Measurements from ENCODE around the gene SHROOM3.
"Not testable (repeated sequence)": the region's sequence is repeated elsewhere in the genome, so short reads cannot be mapped to it uniquely, and the experiment has no call there.

The SHROOM3 gene

DNA sequence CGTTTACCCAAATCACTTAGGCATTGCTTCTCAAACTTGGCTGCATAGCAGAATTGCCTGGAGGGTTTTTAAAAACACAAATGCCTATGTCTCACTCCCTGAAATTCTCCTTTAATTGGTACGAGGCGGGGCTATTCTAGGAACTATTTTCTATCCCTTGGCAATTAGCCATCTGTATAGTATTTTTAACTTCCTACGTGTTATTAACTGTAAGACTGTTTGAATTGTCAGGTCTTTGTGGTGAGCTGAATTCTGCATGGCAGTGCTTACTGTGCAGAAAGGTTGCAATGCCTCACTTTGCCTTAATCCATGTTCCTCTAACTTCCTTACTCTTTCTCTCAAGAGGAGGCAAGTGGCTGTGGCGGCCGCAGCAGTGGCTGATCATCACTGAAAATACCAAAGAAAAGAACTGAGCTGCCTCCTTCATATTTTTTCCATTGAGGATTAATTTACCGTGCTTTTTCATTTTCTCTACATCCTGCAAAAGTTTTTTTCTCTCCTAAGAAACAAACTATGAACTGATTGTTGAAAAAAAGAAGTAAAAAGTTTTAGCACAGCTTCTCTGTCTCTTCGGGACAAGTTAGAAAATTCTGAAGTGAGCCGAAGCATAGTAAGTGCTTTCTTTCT, at the start of gene SHROOM3:
Gene SHROOM3, plus strand, starts transcription at position 329 of the 627 bp plus-strand sequence. CDS start 824 bp downstream, outside the sequence.
- no peak for DNase-seq

DNA sequence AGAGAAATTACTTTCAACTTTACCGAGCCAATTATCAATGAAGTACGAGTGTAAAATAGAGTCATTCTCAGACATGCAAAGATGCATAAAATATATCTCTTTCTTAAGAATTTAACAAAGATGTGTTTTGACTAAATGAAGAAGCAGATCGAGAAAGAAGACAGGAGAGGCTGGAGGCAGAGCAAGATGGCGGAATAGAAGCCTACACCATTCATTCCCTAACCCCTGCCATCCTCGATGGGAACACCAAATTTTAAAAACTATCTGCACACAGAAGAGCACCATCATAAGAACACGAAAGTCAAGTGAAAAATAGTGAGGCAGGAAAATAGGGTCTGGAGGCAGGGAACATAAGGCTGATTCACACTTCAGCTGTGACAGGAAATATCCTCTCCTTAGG, 49.1 kb upstream of the SHROOM3 start:
- DNase-seq = no peak

DNA sequence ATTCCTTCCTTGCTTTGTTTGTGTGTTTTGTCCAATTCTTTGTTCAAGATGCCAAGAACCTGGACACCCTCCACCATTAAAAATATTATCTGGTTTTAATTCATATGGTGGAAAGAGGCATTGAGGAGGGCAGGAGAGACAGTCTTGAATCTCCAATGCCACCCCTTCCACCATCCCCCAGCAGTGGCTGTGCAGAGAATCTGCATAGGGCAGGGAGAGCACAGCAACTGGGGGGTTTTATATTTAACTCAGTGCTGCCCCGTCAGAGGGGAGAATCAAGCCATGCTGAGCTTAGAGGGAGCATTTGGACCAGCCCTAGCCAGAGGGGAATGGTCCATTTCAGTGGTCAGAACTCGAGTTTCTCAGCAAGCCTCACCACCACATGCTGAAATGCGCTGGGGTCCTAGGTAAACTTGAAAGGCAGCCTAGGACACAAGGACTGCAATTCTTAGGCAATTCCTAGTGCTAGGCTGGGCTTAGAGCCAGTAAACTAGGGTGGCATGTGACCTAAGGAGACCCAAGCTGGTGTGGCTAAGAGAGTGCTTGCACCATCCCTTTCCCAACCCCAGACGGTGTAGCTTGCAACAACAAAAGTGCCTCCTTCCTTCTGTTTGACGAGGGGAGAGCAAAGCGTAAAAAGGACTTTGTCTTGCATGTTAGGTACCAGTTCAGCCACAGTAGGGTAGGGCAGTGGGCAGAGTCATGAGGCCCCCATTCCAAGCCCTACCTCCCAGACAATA, 48.3 kb upstream of the SHROOM3 start:
- DNase-seq = no peak

DNA sequence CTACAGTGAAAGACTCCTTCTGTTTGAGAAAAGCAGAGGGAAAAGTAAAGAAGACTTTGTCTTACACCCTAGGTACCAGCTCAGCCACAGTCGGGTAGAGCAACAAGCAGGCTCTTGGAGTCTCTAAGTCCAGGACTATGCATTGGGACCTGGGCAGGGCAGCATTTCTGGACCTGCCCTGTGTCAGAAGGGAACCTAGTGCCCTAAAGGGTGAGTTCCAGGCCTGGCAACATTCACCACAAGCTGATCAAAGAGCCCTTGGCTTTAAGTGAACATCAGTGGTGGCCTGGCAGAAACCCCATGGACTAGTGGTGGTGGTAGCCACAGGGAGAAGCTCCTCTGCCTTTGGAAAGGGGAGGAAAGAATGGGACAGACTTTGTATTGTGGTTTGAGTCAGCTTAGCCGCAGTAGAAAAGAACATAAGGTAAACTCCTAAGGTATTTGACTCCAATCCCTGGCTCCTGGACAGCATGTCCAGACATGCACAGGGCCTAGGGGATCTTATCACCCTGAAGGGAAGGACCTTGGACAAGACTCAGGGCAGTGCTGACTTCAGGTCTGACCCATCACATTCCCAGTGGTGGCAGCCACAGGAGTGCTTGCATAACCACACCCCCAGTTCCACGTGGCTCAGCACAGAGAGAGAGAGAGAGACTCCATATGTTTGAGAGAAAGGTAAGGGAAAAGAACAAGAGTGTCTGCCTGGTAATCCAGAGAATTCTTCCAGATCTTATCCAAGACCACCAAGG, 46.7 kb upstream of the SHROOM3 start:
- DNase-seq = no peak

DNA sequence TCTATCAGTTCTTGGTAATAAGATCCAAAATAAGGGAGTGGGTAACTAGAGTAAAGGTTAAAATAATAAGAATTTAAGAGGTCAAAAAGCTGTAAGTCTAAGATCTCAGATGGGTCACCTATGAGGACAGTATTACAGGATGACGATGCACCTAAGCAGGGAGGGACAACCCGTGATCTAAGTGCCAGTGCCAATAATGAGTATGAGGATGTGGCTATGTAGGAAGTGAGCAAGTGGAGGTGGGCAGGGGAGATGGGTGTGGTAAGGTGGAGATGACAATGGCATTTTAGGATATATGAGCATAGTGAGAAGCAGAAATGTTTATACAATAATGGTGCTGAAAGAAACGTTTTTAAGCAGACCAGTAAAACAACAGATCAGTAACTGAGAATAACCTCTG, 33.4 kb upstream of the SHROOM3 start:
- DNase-seq = no peak

DNA sequence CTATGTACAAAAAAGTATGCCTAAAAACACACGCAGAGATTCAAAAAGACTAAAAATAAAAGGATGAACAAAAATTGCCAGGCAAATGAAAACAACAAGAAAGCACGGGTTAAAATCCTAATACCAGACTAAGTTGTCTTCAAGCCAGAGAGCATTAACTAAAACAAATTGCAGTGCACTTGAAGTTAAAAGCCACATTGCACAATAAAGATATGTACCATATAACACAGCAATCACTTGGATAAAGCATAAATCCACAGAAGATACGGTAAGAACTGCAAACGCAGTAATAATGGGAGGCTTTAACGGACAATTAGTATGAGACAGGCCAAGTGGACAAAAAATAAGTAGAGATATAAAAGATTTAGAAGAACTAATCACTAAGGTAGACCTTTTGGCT, 28.9 kb upstream of the SHROOM3 start:
- DNase-seq = no peak

DNA sequence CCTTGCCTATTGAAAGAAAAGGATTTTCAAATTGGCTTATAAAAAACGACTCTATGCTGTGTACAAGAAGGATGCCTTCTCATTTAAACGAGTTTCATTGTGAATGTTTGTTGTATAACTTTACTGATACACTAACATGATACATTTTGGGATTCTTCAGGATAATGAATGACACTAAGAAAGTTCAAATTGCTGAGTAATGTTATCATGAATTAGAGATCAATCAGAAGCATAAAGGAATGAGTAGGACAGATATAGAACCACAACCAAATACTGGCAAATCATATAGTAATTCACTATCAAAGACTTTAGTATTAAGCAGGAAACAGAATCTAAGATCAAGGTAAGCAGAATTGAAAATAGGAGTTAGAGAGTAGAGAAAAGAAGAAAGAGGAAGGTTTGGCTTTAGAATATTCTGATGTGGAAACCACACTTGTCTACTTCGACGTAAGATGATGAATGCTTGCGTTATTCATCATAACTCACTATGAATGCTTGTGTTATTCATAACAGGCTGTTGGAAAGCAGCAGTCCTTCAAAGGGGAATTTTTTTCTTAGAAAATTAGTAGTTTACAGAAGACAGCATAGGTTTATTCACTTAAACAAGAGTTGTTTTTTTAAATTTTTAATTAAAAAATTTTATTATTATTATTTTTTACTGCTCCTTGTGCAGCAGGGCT, 27.4 kb upstream of the SHROOM3 start:
- DNase-seq = no peak

DNA sequence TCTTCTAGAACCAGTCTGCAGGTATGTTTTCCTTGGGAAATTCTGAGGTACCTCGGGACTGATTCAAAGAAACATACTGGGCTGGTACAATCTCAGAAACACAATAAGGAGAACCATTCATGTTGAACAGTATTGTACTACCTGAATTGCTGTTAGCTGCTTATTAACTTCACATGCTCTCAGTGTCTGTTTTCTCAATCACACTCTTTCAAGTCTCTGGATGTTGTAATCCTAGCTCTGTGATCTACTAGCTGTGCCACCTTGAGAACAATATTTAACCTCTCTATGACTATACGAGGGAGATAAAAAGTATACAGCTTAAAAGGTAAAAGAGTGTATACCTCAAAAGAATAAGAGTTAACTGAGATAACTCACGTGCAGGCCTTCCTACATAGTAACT, 24.4 kb upstream of the SHROOM3 start:
- DNase-seq = no peak

DNA sequence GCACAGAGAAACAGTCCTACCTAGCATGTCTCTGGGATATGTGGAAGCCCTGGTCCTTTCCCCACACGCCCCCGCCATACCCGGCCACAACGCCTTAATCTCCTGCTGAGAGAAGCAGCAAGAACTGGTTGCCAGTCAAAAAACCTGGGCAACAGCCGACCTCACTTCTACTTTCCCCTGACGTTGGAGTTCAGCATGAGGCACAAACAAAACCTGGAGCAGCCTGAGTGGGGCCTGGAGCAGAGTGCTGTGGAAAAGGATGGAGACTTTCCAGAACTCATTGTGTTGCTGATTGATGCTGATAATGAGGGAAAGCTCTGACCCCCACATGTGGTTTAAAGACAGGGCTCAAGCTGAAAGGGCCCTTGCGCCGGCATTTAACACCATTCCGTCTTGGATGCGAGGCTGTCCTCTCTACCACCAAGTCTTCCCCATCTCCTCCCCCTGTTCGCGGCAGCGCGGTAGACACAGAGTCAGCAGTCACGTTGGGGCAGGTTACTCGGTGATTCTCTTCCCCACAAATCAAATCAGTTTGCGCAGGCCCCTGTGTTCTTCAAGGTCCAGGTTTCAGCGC, 14.8 kb upstream of the SHROOM3 start:
- peak in 1 of 58 donors; percentile 1 for DNase-seq

DNA sequence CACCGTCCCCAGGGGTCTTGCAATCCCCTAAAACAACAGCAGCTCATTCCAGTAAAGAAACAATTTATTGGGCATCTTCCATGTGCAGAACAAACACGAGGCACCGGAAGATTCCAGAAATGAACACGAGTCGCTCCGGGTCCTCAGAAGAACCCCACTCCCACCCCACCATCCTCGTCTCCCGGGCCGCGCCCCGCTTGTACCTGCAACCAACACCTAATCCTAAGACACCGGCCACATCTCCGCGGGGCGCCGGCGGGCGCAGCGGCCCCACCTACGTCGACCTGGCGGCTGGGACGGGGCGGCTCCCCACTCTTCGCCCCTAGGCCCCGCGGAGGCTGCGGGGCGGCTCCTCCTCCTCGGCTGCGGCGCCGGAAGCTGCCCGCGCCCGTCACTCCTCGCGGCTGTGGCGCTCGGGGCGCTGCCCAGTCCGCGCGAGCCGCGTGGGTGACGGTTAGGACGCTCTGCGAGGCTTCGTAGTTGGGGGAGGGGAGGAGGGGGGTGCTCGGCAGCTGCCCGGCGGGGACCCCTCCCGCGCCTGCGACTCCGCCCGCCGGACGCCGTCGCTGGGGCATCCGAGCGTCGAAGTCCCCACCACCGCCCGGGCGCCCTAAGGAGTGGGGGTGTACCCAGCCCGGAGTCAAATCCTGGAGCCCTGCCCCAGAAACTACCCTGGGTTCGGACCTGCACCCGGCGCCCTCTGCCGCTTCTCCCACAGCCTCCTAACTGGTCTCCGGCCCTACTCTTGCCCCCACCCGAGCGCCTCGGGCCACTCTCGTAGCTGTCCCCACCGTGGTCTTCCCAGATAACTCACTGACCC, 14.1 kb upstream of the SHROOM3 start, which contains the start of gene CCDC158:
Gene CCDC158, minus strand, starts transcription at position 380 of the 820 bp plus-strand sequence. CDS start 17,934 bp downstream, outside the sequence.
- peak in 4 of 58 donors; percentile 5 to 37 (median 22) for DNase-seq

DNA sequence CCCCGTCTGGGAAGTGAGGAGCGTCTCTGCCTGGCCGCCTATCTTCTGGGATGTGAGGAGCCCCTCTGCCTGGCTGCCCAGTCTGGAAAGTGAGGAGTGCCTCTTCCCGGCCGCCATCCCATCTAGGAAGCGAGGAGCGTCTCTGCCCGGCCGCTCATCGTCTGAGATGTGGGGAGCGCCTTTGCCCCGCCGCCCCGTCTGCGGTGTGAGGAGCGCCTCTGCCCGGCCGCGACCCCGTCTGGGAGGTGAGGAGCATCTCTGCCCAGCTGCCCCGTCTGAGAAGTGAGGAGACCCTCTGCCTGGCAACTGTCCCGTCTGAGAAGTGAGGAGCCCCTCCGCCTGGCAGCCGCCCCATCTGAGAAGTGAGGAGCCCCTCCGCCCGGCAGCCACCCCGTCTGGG, 11.9 kb upstream of the SHROOM3 start:
- DNase-seq = not testable (repeated sequence)

DNA sequence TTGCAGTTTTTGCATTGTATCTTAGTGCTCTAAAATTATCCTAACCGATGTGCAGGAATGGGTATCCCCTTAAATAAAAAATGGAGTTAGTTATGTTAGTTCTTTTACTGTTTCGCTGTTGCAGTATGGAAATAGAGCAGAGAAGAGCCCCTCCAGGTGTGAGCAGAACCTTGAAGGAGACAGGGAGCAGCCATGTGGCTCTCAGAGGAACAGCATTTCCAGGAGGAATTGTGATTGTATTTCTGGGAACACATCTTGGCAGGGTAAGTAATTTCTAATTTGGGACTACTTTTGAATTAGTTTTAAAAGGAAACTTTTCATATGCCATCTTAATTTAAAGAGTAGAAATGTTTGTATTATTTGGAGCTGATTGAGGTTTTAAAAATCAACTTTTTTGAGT, 8.8 kb upstream of the SHROOM3 start:
- DNase-seq = peak in 1 of 58 donors; percentile 10

DNA sequence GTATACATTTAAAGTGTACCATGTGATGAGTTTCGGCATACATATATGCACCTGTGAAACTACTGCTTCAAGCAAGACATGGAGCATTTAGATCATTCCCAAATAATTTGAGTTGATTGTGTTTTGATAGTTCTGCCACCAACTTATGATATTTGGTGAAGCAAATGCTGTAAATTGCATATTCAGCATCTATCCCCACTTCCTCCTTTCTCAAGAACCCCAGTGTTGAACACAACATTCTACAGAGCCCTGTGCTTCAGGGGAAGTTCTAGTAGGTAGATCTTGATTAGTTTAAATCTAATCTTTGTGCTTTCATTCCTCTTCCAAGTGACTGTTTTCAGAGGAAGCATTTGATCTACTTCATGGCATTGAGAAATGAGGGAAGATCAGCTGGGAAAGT, 5.4 kb upstream of the SHROOM3 start:
- no peak for DNase-seq

DNA sequence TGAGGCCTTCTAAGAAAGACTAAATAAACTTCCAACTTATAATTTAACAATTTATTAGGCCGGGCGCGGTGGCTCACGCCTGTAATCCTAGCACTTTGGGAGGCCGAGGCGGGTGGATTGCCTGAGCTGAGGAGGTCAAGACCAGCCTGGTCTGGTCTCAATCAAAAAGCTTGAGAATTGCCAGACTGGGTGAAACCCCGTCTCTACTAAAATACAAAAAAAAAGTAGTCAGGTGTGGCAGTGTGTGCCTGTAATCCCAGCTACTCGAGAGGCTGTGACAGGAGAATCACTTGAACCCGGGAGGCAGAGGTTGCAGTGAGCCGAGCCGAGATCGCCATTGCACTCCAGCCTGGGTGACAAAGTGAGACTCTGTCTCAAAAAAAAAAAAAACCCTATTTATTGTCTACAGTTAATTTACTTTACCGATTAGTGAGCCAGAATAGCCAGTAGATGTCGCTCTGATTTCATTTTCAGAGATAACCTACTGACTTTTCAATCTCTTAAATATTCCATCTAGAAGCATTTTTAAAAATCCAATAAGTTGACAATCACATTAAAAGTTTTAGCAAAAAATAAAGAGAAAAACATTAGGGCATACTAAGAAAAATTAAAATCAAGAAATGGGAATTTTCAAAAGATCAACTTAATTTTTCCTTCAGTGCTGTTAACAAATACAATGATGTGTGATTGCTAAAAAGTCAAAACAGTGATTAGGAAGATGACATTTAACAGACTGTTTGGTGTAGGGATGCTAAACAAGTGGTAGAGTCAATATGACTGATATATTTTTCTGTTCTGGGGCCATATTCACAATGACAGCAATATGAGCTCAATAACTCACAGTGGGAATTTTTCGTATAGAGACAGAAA, 4.3 kb upstream of the SHROOM3 start:
- peak in 2 of 58 donors; percentile 12 to 20 for DNase-seq

DNA sequence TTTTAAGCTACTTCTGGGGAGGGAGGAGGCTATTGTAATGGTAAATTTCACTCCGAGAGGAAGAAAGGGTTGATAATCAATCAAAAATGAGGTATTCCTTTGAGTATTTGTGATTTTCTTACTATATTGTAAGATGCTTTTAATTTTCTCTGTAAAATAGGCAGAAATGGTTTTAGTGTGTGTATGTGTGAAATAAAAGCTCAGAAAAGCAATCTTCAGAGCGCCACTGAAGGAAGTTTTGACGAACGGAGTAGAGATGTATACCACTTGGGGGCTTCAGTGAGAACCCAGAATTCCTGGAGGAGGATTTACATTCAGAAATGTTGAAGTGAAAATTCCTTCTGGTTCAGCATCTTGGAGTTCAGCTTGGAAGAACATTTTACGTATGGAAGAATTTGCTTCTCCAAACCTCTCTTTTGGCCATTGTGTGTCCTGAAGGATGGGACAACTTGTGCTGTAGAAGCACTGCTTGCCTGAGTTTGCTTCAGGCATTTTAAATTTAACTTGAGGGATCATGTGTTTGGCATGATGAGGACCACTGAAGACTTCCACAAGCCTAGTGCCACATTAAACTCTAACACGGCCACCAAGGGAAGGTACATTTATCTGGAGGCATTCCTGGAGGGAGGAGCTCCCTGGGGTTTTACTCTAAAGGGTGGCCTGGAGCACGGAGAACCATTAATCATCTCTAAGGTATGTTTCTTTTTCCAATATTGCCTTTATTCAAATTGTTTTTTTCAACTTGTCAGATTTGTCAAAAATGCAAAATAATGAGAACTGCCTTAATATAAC, 695 bp downstream of the SHROOM3 start:
- no peak for DNase-seq

DNA sequence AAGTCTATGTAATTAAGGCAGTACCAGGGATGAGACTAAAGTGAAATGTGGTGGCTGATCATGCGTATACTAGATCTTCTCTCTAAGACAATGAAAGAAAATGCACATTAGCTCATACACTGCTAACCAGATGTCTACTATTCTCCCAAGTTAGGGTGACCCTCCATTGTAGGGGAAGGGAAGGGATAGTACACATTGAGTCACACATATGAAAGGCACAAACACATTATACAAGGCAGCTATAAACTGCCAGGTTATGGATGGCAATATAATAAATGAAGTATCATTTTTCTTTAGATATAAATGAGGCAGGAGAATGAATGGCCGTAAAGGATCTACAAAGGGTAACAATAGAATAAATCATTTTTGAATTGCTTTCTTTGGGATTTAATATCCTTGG, 4.5 kb downstream of the SHROOM3 start:
- no peak for DNase-seq

DNA sequence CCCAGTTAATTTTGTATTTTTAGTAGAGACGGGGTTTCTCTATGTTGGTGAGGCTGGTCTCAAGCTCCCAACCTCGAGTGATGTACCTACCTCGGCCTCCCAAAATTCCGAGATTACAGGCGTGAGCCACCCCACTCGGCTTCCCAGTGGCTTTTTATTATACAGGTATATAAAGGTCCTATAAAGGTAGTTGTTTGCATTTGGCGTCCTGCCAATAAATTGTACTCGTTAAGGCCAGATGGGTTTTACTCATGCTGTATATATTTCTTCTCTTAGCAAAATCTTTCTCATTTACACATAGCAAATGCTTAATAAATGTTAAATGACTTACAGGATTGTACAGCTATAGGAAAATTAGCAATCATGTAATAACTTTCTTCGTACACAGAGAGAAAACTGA, 6.9 kb downstream of the SHROOM3 start:
- DNase-seq = no peak

DNA sequence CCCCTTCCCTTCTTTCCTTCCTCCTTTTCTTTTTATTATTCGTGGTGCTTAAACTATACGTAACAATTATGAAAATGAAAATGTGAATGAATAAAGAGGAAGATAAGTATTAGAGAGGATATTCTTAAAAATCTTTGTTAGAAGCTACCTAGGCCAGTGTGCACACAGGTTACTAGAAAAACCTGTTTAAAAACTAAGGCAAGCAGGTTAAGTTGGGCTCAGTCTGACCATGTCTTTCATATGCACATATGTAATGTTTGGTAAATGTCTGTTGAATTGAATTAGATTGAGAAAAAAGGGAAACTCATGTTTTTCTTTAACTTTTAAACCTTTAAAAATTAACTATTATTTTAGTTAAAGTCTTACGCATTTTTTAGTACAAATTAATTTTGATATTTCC, 7.8 kb downstream of the SHROOM3 start:
- no peak for DNase-seq

All from anterior cingulate cortex (tissue), 58 donors.